D721Med (cell line): ENCODE measurements around the gene BRAP.

Source experiments
- DNase-seq: peaks from one replicate; pipeline ENCODE4 v3.0.0; 2011; ENCODE audit warnings: low spot score; ENCODE audit not compliant: insufficient read length
- FAIRE-seq: peaks from 2 replicates; lab custom pipeline; 2011; peaks lifted over from hg19 to GRCh38; lab: Jason Lieb, UNC
- TF ChIP-seq, protein P1 (sequence below): IDR thresholded peaks from 2 replicates; pipeline ENCODE4 v1.5.1; 2012; ENCODE audit warnings: mild to moderate bottlenecking, control low read depth; ENCODE audit not compliant: insufficient read depth; ENCODE audit errors: missing control alignments

BRAP gene

DNA sequence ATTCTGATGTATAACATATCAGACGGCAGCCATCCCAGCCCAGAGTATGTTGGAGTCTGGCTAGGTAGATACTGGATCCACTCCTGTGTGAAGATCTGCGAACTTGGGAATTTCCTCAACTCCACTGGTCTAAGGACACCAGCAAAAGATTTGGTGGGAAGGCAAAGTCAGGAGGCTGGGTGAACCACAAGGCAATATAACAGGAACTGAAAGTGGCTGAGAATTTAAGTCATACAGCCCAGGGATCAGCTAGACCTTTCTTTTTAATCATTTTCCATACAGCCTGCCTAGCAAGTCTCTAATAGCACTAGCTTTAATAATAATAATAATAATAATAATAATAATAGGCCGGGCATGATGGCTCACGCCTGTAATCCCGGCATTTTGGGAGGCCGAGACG, 34.8 kb downstream of the BRAP start:
- DNase-seq = no peak
- TF ChIP-seq, protein P1, sequence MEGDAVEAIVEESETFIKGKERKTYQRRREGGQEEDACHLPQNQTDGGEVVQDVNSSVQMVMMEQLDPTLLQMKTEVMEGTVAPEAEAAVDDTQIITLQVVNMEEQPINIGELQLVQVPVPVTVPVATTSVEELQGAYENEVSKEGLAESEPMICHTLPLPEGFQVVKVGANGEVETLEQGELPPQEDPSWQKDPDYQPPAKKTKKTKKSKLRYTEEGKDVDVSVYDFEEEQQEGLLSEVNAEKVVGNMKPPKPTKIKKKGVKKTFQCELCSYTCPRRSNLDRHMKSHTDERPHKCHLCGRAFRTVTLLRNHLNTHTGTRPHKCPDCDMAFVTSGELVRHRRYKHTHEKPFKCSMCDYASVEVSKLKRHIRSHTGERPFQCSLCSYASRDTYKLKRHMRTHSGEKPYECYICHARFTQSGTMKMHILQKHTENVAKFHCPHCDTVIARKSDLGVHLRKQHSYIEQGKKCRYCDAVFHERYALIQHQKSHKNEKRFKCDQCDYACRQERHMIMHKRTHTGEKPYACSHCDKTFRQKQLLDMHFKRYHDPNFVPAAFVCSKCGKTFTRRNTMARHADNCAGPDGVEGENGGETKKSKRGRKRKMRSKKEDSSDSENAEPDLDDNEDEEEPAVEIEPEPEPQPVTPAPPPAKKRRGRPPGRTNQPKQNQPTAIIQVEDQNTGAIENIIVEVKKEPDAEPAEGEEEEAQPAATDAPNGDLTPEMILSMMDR = no peak
- FAIRE-seq = no peak

DNA sequence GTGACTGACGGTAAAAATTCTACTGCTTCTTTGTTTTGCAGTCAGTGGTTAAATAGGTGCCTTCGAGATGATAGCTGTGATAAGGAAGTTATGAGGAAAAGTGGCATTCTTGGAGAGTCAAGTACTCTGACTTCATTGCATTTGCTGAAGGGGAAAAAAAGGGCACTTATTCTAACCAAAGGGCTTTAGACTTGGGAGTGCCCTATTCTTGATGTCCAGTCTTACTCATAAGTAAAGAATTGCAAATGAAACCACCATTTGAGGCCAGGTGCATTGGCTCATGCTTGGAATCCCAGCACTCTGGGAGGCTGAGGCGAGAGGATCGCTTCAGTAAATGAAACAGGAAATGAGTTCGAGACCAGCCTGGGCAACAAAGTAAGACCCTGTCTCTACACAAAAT, 40.3 kb downstream of the BRAP start:
- no peak for FAIRE-seq
- no peak for DNase-seq
- TF ChIP-seq, protein P1 = no peak

DNA sequence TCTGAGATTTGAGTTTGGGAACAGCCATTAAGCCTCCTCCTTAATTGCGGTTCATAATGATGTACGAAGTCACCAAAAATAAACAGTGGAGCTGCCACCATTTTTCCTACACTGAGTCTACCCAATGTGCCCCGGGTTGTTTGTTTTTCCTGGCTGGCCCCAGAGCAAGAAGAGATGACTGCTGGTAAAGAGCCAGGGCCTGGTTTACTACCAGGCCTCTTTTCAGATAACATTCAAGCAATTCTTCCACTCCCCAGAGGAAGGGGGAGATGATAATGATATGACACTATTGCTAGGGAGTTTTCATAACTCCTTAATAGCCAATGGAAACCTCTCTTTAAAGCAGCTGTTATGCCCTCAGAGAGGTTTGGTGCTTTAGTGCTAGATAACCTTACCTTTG, 42.3 kb downstream of the BRAP start:
- DNase-seq = no peak
- FAIRE-seq = no peak
- TF ChIP-seq, protein P1 = no peak

DNA sequence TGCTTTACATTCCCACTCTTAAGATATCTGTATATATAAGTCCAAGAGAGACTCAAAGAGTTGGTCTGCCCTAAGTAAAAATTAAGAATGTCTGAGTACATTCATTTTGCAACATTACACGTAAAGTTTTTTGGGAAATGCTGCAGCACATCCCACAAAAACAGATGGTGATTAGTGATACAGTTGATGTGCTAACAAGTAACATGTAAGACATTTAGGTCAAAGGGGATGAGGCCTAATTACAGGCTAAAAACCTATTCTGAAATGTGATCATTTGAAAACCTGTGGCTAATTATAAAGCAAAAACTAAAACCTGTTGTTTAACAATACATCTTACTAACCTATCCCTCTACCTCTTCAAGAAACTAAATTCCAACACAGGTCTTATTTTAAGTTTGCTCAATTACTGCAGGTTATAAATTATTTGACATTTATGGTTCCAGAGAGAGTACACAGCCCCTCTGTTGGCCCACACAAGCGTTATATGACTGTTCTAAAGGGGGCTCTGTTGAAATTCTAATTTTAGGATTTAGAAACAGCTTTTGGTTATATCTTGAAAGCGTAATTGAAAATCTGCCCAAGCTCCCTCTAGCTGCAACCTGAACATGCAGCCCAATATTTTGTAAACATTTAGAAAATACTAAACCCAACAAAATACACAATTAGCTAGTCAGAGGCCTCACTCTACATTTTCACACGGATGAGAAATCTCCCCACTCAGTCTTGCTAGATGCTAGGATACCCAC, 42.9 kb downstream of the BRAP start:
- TF ChIP-seq, protein P1 = no peak
- DNase-seq (no peak), FAIRE-seq (no peak)

DNA sequence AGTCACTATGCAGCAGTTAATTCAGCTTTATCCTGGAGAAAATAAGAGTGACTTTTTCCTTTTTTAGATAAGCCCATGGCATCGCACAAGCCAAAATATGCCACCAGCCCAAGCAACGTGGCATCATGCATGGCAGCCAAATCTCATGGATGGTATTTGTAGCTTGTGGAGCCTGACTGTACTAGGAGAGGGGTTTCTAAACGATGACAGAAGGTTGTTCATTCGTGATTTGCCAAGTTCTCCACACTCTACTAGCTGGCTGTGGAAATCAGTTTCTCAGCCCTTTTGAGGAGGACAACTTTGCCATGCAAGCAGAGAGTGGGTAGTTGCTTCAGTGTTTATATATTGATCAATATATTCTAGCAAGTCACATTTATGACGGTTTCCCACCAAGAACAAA, 45.2 kb downstream of the BRAP start:
- TF ChIP-seq, protein P1 = no peak
- FAIRE-seq = no peak
- DNase-seq = no peak

DNA sequence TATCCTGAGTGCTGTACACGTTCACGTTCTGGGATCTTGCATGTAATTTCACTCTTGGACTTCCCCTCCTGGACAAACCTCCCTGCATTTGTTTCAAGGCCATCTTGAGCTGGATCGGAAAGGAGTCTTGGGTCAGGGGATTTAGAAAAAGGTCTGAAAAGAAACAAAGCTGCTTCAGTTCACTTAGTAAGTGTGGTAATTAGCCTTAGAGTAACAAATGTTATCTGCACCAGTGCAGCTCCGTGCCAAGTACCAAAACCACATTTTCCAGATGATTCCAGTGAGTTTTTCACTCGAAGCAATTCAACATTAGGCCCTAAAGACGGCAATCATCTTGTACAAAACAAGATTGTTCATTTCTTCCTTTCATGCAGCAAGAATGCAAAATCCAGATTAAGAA, 47.2 kb downstream of the BRAP start:
- no peak for DNase-seq
- FAIRE-seq = no peak
- TF ChIP-seq, protein P1 = no peak

DNA sequence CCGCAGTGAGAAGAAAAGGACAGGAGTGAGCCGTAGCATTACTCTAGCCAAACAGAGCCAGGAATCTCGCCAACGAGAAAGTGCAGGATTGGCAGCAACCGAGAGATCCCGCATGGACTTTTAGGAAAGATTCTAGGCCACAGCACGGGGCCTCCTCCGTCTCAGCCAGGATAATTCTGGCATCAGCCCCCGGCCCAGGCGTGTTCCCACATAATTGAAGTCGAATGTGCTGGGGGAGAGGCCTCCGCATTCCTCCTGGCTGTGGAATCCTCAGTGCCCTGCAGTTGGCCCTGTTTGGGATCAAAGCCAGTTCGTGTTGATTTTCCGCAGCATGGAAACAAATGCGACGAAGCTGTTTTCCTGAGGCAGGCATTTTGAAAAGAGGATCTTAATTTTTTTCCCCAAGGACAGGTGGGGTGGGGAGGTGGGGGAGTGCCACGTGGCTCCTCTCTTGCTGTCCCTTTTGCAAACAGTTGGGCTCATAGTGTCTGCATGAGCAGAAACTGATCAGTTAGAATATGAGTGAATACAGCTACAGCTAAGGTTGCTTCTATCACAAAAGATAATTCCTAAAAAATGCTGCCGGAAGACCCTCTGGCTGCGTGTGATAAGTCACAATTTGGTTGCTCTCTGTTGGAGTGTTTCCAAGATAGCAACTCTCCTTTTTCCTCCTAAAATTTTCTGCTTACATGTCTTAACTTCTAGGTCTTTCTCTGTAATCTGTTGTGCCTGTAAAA, 49.4 kb downstream of the BRAP start:
- no peak for DNase-seq
- TF ChIP-seq, protein P1 = no peak
- no peak for FAIRE-seq
